GM12872 (cell line): ENCODE data around the gene LAPTM5.

Experiments
- CTCF ChIP-seq: IDR thresholded peaks from 3 replicates; pipeline ENCODE4 v1.5.1; 2011; ENCODE audit warnings: low read depth, mild to moderate bottlenecking, low read length, moderate library complexity; ENCODE audit not compliant: insufficient read depth

The LAPTM5 gene, protein sequence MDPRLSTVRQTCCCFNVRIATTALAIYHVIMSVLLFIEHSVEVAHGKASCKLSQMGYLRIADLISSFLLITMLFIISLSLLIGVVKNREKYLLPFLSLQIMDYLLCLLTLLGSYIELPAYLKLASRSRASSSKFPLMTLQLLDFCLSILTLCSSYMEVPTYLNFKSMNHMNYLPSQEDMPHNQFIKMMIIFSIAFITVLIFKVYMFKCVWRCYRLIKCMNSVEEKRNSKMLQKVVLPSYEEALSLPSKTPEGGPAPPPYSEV

DNA sequence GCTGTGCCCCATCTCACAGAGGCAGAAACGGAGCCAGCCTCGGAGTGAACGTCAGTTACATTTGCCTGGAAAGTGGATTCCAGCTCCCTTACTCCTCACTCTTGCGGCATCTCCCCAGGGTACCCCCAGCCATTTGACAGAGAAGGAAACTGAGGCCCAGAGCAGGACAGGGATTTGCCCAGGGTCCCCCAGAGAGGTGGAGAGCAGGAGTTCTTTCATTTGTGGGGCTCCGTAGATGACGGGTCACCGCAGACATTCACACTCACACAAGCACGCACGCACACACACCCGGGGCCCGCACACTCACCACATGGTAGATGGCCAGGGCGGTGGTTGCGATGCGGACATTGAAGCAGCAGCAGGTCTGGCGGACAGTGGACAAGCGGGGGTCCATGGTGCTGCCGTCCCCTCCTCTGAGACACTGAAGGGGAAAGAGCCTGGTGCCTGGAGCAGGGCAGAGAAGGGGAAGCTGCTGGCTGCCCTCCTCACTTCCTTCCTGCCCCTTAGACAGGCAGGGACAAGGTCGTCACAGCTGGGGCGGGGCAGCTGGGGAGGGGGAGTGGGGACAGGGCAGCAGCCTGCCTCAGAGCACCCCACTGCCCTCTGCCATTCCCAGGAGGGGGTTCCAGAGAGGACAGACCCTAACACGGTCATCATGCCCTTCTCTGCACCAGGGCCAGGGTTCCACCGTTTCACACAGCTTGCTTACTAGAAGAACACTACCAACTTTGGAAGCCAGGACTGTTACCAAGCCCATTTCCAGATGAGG lies at the start of gene LAPTM5:
TSS of gene LAPTM5 (minus strand) at position 423 of the 769 bp plus-strand sequence. CDS start at position 394, 29 bp downstream.
- TF ChIP-seq CTCF = no peak

GRCh38 chr1:30806381-30807317 lies 49.1 kb upstream of the LAPTM5 start:
- no peak for TF ChIP-seq CTCF

- no peak for TF ChIP-seq CTCF
Observed at GRCh38 chr1:30805304-30806003, 47.9 kb upstream of the LAPTM5 start.

DNA sequence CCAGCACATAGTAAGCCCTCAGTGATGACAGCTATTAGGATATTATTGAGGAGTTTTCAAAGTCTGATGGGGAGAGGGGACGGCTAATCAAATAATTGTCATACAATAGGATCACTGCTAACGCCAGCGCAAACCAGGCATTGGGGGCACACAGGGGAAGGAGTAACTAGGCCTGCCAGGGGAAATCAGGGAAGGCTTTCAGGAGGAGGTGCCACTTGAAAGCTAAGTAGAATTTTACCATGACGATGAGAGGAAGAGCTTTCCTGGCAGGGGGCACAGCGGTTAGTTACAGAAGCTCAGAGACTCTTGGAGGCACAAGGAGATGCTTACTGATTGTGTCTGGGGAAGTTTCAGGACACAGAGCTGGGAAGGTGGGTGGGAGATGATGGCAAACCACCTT lies 47.2 kb upstream of the LAPTM5 start:
- TF ChIP-seq CTCF = no peak

- no peak for TF ChIP-seq CTCF
Observed at GRCh38 chr1:30804352-30804751, 46.8 kb upstream of the LAPTM5 start.

- TF ChIP-seq CTCF = no peak
Observed at GRCh38 chr1:30803562-30803961, 46.0 kb upstream of the LAPTM5 start.
